ACC112 (cell line): ENCODE data around the gene LHFPL3.
"Not testable (repeated sequence)": the region's sequence is repeated elsewhere in the genome, so short reads cannot be mapped to it uniquely, and the experiment has no call there.

ENCODE experiments used
- H2AFZ ChIP-seq: fragments of 200-600 bp; sonication (generic); one replicate; pipeline ENCODE4 v1.6.0; 2017; ENCODE audit warnings: antibody characterized with exemption, low read length; ENCODE audit not compliant: unreplicated experiment
- H3K27ac ChIP-seq: fragments of 200-600 bp; sonication (generic); 2 replicates; pipeline ENCODE4 v1.5.1; 2014; ENCODE audit warnings: low read depth, mild to moderate bottlenecking, antibody characterized with exemption, low read length, moderate library complexity
- H3K27me3 ChIP-seq: fragments of 200-600 bp; sonication (generic); 2 replicates; pipeline ENCODE4 v1.6.1; 2014; ENCODE audit warnings: mild to moderate bottlenecking, antibody characterized with exemption, low read length, moderate library complexity, mixed read lengths; ENCODE audit not compliant: insufficient read depth
- H3K36me3 ChIP-seq: fragments of 200-600 bp; sonication (generic); 2 replicates; pipeline ENCODE4 v1.6.1; 2016; ENCODE audit warnings: mild to moderate bottlenecking, antibody characterized with exemption, low read length, moderate library complexity, mixed read lengths; ENCODE audit not compliant: insufficient read depth
- H3K4me1 ChIP-seq: fragments of 200-600 bp; sonication (generic); one replicate; pipeline ENCODE4 v1.6.1; 2016; ENCODE audit warnings: low read length, mixed read lengths; ENCODE audit not compliant: insufficient read depth, unreplicated experiment, control insufficient read depth
- H3K4me3 ChIP-seq: fragments of 200-600 bp; sonication (generic); 2 replicates; pipeline ENCODE4 v1.5.1; 2014; ENCODE audit warnings: mild to moderate bottlenecking, low read depth, low read length
- H3K79me2 ChIP-seq: fragments of 200-600 bp; sonication (generic); one replicate; pipeline ENCODE4 v1.6.0; 2016; ENCODE audit warnings: low read length; ENCODE audit not compliant: control insufficient read depth, unreplicated experiment, insufficient read depth

LHFPL3 gene

GRCh38 chr7:104569751-104570150 is 241.3 kb downstream of the LHFPL3 start:
- peaks cover 18% of the 10 kb centered on the region for H3K27me3 ChIP-seq
- no peak overlapping the region for H3K4me3 ChIP-seq
- H3K4me1 ChIP-seq: no peaks in the 10 kb centered on the region
- H3K27ac ChIP-seq: no peak overlapping the region
- H3K79me2 ChIP-seq: no peaks in the 10 kb centered on the region
- no peak overlapping the region for H2AFZ ChIP-seq
- no peaks in the 10 kb centered on the region for H3K36me3 ChIP-seq

GRCh38 chr7:104572554-104572953 is 244.2 kb downstream of the LHFPL3 start:
- no peak overlapping the region for H3K27ac ChIP-seq
- H3K36me3 ChIP-seq: no peaks in the 10 kb centered on the region
- H3K4me3 ChIP-seq: no peak overlapping the region
- peaks cover 22% of the 10 kb centered on the region for H3K27me3 ChIP-seq
- no peaks in the 10 kb centered on the region for H3K79me2 ChIP-seq
- no peaks in the 10 kb centered on the region for H3K4me1 ChIP-seq
- H2AFZ ChIP-seq: no peak overlapping the region

GRCh38 chr7:104584620-104585019 is 256.2 kb downstream of the LHFPL3 start:
- Histone ChIP-seq H3K79me2 (no peaks in the 10 kb centered on the region), H2AFZ (no peak overlapping the region), H3K27ac (no peak overlapping the region), H3K4me1 (no peaks in the 10 kb centered on the region), H3K36me3 (no peaks in the 10 kb centered on the region), H3K4me3 (no peak overlapping the region), H3K27me3 (no peaks in the 10 kb centered on the region)

GRCh38 chr7:104595591-104595990 is 267.2 kb downstream of the LHFPL3 start:
- H3K4me3 ChIP-seq, H3K4me1 ChIP-seq, H3K27ac ChIP-seq, H3K36me3 ChIP-seq, H3K27me3 ChIP-seq, H3K79me2 ChIP-seq, H2AFZ ChIP-seq: not testable (repeated sequence)

- no peaks in the 10 kb centered on the region for H3K4me1 ChIP-seq
- H2AFZ ChIP-seq: no peak overlapping the region
- H3K36me3 ChIP-seq: no peaks in the 10 kb centered on the region
- no peaks in the 10 kb centered on the region for H3K27me3 ChIP-seq
- no peaks in the 10 kb centered on the region for H3K79me2 ChIP-seq
- no peak overlapping the region for H3K4me3 ChIP-seq
- no peak overlapping the region for H3K27ac ChIP-seq
Measured at GRCh38 chr7:104603957-104604356, 275.6 kb downstream of the LHFPL3 start.

GRCh38 chr7:104604706-104605105 is 276.3 kb downstream of the LHFPL3 start:
- Histone ChIP-seq H3K27ac (no peak overlapping the region), H3K4me3 (no peak overlapping the region)

GRCh38 chr7:104621321-104621720 is 292.9 kb downstream of the LHFPL3 start:
- Histone ChIP-seq H3K27ac (no peak overlapping the region), H3K4me3 (no peak overlapping the region)

More at GRCh38 chr7:104604706-104605105, 276.3 kb downstream of the LHFPL3 start:
- H3K4me1 ChIP-seq: no peaks in the 10 kb centered on the region
- no peaks in the 10 kb centered on the region for H3K27me3 ChIP-seq
- H3K36me3 ChIP-seq: no peaks in the 10 kb centered on the region
- H3K79me2 ChIP-seq: no peaks in the 10 kb centered on the region
- H2AFZ ChIP-seq: no peak overlapping the region

GRCh38 chr7:104625956-104626355 is 297.6 kb downstream of the LHFPL3 start:
- Histone ChIP-seq H2AFZ (no peak overlapping the region), H3K4me1 (no peaks in the 10 kb centered on the region), H3K27me3 (no peaks in the 10 kb centered on the region; the same call in 1 of the 2 replicates), H3K4me3 (no peak overlapping the region), H3K27ac (no peak overlapping the region), H3K79me2 (no peaks in the 10 kb centered on the region), H3K36me3 (no peaks in the 10 kb centered on the region)

More at GRCh38 chr7:104621321-104621720, 292.9 kb downstream of the LHFPL3 start:
- Histone ChIP-seq H3K4me1 (no peaks in the 10 kb centered on the region), H3K79me2 (no peaks in the 10 kb centered on the region), H3K27me3 (no peaks in the 10 kb centered on the region; the same call in 1 of the 2 replicates), H3K36me3 (no peaks in the 10 kb centered on the region), H2AFZ (no peak overlapping the region)

GRCh38 chr7:104627516-104627915 is 299.1 kb downstream of the LHFPL3 start:
- Histone ChIP-seq H3K4me3 (no peak overlapping the region), H3K27ac (no peak overlapping the region), H3K79me2 (no peaks in the 10 kb centered on the region), H3K36me3 (no peaks in the 10 kb centered on the region), H3K27me3 (no peaks in the 10 kb centered on the region; the same call in 1 of the 2 replicates), H3K4me1 (no peaks in the 10 kb centered on the region), H2AFZ (no peak overlapping the region)

- Histone ChIP-seq H3K4me3 (no peak overlapping the region), H3K4me1 (no peaks in the 10 kb centered on the region), H3K79me2 (no peaks in the 10 kb centered on the region), H2AFZ (no peak overlapping the region), H3K27ac (no peak overlapping the region), H3K36me3 (no peaks in the 10 kb centered on the region), H3K27me3 (peaks cover 1% of the 10 kb centered on the region; the same call in 1 of the 2 replicates)
Measured at GRCh38 chr7:104628017-104628416, 299.6 kb downstream of the LHFPL3 start.

GRCh38 chr7:104629408-104629807 is 301.0 kb downstream of the LHFPL3 start:
- Histone ChIP-seq H3K27ac (no peak overlapping the region), H3K4me3 (no peak overlapping the region), H2AFZ (no peak overlapping the region), H3K79me2 (no peaks in the 10 kb centered on the region), H3K36me3 (no peaks in the 10 kb centered on the region), H3K4me1 (no peaks in the 10 kb centered on the region), H3K27me3 (peaks cover 6% of the 10 kb centered on the region; the same call in 1 of the 2 replicates)
